ENCODE data around the gene PSMA5. TPM values are rescaled to one million over a fixed set of nuclear protein-coding genes. Genes with fewer than 3 reads are reported as not detected.

Gene PSMA5
- total RNA-seq, 4 donors from 2014 or later: 25.1 to 35.7 (median 28.0) TPM

DNA sequence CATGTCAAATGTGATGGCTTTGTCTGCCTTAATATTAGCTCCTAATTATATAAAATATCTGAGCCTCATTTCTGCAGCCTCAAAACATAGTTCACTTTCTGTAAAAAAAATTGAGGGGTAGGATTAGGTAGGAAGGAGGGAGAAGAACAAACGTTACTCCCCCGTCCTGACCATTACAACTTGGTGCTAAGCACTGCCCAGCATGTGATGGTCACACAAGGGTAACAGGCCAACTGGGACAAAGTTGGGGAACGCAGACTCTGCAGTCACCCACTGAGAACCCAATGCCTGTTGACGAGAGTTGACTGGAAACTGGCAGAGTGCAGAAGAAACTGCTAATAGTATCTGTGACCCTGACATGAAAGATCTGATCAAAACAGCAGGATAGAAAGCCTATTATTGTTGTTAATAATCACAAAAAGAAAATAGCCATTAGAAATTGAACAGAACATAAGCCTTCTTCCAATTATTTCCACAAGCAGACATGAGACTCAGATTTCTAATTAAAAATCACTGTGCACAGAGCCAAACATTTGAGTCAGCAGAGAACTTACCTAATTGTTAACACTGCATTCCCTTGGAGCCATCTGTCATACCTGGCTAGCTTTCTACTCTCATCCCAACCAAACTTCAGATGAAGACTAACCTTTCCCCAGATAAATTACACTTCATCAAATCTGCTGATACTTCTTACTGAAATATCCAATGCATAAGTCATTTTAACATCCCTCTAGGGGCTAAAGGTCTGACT is 34.0 kb downstream of the PSMA5 start:
- H3K4me3 ChIP-seq (replicated peaks in 1 of 3): peak overlapping the region in 1 of 3 donors; percentile 13
- intact Hi-C loops (cut with DNase I): no loop called here
- H3K36me3 ChIP-seq: no peaks in the 10 kb centered on the region
- H3K27ac ChIP-seq: peak overlapping the region; percentile 88 to 96 (median 94)
- DNase-seq: peak; percentile 66 to 73
- H3K4me1 ChIP-seq: peaks cover 62 to 69% of the 10 kb centered on the region in 2 donors
- TF ChIP-seq POLR2A (IDR thresholded peaks at IDR 0.05) (peak in 1 of 2 donors; percentile 49), CTCF (IDR thresholded peaks at IDR 0.05) (no peak)
- H3K9me3 ChIP-seq: no peaks in the 10 kb centered on the region
- 26 to 34% methylated on average over 4 of the region's 4 CpGs for WGBS, 2 donors
- H3K27me3 ChIP-seq: no peaks in the 10 kb centered on the region

GRCh38 chr1:109391626-109392025 is 34.6 kb downstream of the PSMA5 start:
- intact Hi-C loops (cut with DNase I): no loop called here
- DNase-seq: no peak
- Histone ChIP-seq H3K9me3 (no peaks in the 10 kb centered on the region), H3K4me1 (peaks cover 67 to 75% of the 10 kb centered on the region in 2 donors), H3K27ac (peak overlapping the region; percentile 88 to 96 (median 94)), H3K4me3 (replicated peaks in 1 of 3) (no peak overlapping the region), H3K27me3 (no peaks in the 10 kb centered on the region), H3K36me3 (no peaks in the 10 kb centered on the region)
- TF ChIP-seq CTCF (IDR thresholded peaks at IDR 0.05) (no peak), POLR2A (IDR thresholded peaks at IDR 0.05) (no peak)

- H3K4me1 ChIP-seq: peaks cover 67 to 80% of the 10 kb centered on the region in 2 donors
- H3K27ac ChIP-seq: peak overlapping the region; percentile 88 to 96 (median 94)
- peak overlapping the region in 1 of 3 donors; percentile 8 for H3K4me3 ChIP-seq (replicated peaks in 1 of 3)
- no peaks in the 10 kb centered on the region for H3K27me3 ChIP-seq
- H3K36me3 ChIP-seq: no peaks in the 10 kb centered on the region
- TF ChIP-seq CTCF (IDR thresholded peaks at IDR 0.05): no peak
- TF ChIP-seq POLR2A (IDR thresholded peaks at IDR 0.05): no peak
- WGBS, 2 donors: 6 to 12% methylated on average over 3 of the region's 3 CpGs
- H3K9me3 ChIP-seq: no peaks in the 10 kb centered on the region
- intact Hi-C loops (cut with DNase I): no loop called here
- DNase-seq: no peak
Measured at GRCh38 chr1:109391157-109391556, 35.1 kb downstream of the PSMA5 start.

GRCh38 chr1:109389638-109390341 is 36.5 kb downstream of the PSMA5 start:
- 66% methylated on average over 5 of the region's 5 CpGs for WGBS, 2 donors
- TF ChIP-seq POLR2A (IDR thresholded peaks at IDR 0.05) (no peak), CTCF (IDR thresholded peaks at IDR 0.05) (no peak)
- peak overlapping the region; percentile 88 to 96 (median 94) for H3K27ac ChIP-seq
- no peak for DNase-seq
- no peaks in the 10 kb centered on the region for H3K27me3 ChIP-seq
- H3K4me1 ChIP-seq: peaks cover 78 to 87% of the 10 kb centered on the region in 2 donors
- H3K36me3 ChIP-seq: no peaks in the 10 kb centered on the region
- H3K4me3 ChIP-seq (replicated peaks in 1 of 3): no peak overlapping the region
- intact Hi-C loops (cut with DNase I): no loop called here
- H3K9me3 ChIP-seq: no peaks in the 10 kb centered on the region

All from thyroid gland (tissue), 4 donors.